GM12874 (cell line): ENCODE results near the gene DNAH14.

Experiments used
- CTCF ChIP-seq: IDR thresholded peaks from 2 replicates; pipeline ENCODE4 v1.5.1; 2011; ENCODE audit warnings: low read depth, mild to moderate bottlenecking, control low read depth, low read length, moderate library complexity; ENCODE audit not compliant: insufficient read depth

The DNAH14 gene

DNA sequence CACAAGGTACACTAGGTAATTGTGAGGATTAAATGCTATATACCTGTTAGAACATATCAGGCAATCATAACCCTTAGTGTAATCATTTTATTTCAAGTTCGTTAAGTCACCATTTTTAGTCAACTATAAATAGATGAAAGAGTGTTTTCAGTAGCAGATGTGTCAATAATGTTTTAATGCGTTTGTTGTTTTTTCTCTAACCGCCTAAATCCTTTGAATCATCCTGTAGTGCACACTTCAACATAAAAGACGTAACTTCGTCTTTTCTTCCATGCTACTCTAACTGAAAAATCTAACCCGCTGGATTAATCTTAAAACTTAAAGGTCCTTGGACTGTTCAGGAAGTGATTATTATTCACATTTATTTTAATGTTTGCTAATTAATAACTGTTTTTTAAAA is 505.6 kb downstream of the DNAH14 start:
- no peak for TF ChIP-seq CTCF

DNA sequence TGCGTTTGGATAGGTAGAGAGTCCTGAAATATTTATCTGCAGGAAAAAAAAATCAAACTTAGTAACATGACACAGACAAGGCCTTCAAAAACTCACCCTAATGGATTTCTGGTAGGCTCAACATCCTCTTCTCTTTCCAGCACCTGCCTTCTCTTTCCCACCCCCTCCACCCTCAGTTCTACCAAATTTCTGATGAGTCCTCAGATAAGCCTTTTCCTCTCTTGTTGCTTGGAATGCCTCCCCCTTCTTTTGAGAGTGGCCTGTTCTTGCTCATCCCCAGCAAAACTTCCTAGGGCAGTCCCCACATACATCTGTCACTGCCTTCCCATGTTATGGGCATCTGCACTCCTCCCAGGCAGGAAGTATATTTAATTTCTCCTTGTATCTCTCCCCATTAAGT is 506.0 kb downstream of the DNAH14 start:
- no peak for TF ChIP-seq CTCF

DNA sequence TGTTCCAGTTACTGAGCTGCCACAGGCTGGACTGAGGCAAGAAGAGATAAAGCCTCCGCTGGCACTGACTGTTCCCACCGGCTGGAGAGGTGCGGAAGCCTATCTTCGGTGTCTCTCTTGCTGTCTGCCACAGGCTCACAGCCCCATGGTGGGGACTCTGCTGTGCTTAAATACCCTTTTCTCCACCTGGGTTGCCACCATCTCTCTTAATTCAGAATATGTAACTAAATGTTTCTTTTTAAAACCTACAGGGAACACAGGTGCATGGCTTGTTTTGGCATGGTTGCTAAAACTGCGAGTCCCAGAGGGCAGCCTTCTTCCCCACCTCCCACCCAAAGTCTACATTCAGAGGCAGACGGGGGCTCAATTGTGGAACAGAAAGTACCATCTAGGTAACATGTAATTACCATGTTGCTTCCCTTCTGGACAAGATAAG is 506.5 kb downstream of the DNAH14 start:
- no peak for TF ChIP-seq CTCF

- TF ChIP-seq CTCF: 0 out of 2 replicates have a peak, but pooled peaks have one; percentile 16
Measured at GRCh38 chr1:225437710-225438437, 508.4 kb downstream of the DNAH14 start.

DNA sequence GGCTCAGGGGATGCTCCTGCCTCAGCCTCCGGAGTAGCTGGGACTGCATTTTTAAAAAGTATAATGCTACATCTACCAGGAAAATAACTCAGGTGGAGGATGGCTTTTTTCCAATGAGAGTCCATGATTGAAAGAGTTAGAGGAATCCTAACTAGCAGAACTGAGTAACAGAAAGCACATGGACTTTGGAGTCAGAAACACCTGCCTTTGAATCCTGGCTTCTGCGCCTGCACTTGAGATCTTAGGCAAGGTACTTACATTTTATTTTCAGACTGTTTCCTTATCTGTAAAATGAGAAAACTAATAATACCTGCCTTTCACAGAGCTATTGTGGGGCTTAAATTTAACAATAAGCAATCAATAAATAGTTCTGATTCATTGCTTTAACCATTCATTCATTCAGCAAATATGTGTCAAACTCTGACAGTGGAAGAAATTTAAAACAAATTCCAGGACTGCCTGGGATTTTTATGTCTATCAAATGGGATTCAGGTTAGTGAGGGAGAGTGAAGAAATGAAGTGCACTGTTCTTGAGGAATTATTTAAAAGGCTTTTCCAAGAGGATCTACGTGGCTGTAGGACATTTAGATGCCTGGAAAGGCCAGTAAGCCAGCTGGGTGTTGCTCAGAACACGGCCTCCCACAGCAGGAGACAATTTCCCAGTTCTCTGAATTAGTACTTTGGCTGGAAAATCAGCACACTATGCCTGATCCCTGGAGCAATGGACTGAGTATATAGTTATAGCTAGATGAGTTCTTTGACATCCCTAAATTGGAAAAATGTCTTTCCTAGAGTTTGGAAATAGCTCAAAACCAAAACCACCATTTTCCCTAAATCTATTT is 511.1 kb downstream of the DNAH14 start:
- no peak for TF ChIP-seq CTCF

DNA sequence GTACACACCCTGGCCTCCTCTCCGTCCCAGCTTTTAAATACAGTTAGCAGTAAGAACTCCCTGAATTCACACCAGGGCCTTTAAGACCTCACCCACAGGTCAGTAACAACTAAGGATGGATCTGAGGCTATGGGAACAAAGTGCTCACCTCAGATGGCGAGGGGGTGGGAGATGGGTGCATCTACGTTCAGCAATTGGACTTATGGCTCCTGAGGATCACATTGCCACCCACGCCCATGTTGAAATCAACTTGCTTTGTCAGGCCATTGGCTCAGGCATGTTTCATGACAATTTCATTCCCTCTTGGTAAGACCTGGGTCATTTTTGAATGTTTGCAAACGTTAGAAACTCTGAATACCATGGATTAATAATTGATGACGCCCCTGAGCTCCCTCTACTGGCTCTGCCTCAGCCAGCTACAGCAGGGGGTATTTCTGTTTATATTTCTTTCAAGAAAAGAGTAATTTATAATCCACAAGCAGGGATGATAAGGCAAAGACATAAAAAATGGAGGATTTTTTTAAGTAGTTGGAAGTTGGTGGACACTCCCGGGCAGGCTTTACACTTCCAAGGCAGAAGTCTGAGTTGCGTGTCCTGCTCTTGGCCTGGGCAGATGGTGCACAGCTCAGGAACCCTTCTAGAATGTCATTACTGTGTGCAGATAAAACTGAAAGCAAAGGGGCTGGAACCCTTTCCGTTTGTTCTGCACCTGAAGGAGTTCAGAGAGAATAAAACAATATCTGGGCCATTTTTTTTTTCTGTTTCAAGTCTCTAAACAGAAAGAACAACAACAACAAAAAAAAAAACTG is 512.0 kb downstream of the DNAH14 start:
- peak; percentile 43; the same call in 1 of the 2 replicates for TF ChIP-seq CTCF

DNA sequence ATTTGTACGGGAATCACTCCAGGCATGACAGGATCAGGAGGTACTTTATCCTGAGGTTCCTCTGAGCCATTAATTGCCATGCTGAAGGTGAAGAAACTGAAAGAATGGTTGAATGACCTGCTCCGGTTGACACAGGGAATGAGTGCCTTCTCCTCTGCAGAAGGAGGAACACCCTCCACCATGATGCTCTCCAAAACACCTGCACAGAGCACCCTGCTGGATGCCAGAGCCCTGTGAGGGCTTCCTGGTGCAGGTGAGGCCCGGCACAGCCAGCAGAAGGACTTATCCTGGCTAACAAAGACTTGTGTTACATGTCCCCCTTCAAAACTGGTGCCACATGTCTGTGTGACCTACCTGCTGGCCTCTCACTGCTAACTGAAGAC is 512.6 kb downstream of the DNAH14 start:
- TF ChIP-seq CTCF: no peak
